Stimulated activated CD8-positive, alpha-beta memory T cell treated with anti-CD3 and anti-CD28 coated beads, Interleukin-7, amount 100 ng/mL, for 48 hours (primary cell): Measurements from ENCODE around the gene BUD31.
"Not testable (repeated sequence)": the region's sequence is repeated elsewhere in the genome, so short reads cannot be mapped to it uniquely, and the experiment has no call there.

ENCODE experiments used
- DNase-seq, 2 donors: peaks; one replicate each; pipeline ENCODE4 v3.0.0-alpha.2; 2020; ENCODE audit warnings: low read depth in 1 of 2; ENCODE audit errors: extremely low read depth in 1 of 2

Gene BUD31

DNA sequence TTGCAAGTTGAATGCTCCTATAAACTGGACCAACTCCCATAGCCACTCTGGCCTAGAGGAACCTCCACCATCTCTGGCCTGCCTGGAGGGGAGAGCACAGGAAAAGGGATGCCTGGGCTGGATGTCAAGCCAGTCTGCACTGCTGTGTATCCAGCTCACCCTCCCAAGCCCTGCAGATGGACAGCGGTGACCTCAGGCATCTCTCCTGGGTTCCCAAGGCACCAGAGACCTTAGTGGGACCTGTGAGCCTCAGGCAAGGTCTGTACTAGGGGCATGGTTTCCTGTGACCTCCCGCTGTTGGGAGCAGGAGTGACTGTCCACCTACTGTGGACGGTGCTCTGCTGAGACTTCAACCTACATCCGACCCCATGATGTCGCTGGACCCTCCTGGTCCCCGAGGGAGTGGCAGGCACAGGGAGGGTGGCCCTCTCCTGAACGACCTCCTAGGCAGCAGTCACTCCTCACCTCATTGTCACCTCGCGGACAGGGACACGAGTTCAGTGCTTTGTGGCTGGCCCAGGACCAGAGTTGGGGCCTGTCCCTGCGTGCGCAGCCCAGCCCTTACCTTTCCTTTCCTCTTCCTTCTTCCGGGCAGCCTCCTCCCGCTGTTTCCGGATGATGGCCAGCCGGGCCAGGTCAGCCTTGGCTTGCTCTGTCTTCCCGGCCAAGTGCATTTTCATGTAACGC is 11.3 kb upstream of the BUD31 start:
- DNase-seq, result no peak

DNA sequence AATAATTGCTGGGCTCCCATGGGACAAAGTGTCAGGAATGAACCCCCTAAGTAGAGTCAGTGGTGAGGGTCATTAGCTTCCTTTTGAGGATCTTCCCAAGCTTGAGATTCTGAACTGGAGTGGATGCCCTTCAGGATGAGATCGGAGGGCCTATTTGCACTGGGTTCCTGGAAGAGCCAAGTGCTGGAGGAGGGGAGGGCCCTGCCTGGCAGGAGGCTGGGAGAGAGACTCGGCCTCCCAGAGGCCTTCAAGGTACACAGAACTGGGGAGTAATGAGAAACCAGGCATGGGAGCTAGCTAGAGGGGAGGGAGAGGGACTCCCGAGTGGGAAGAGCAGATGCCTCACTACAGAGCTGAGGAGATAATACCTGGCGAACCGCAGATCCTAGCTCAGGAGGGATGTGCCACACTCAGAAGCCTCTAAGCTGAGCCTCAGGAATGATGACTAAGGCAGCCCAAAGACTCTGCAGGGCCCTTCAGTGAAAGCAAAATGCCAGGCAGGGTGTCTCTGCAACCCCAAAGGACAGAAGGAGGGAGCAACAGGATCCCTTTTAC is 9.8 kb upstream of the BUD31 start:
- no peak for DNase-seq

DNA sequence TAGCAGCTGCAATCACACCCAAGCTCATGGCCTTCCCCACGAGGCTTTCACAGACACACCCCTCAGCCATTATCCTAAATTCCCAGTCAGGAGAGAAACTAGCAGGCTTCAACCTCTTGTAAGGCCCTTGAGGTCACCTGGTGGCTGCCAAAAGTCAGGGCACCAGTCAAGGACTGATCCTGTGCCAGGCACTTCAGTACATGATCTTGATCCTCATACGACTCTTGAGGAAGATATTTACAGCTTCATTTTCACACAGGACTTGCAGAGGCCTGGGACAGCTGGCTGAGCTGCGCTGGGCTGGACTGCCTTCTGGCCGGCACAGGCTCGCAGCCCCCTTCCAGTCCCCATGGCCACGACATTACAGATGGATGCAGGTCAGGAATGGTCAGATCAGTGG is 9.2 kb upstream of the BUD31 start:
- no peak for DNase-seq

GRCh38 chr7:99402854-99403253 is 5.9 kb upstream of the BUD31 start:
- DNase-seq, result no peak

DNA sequence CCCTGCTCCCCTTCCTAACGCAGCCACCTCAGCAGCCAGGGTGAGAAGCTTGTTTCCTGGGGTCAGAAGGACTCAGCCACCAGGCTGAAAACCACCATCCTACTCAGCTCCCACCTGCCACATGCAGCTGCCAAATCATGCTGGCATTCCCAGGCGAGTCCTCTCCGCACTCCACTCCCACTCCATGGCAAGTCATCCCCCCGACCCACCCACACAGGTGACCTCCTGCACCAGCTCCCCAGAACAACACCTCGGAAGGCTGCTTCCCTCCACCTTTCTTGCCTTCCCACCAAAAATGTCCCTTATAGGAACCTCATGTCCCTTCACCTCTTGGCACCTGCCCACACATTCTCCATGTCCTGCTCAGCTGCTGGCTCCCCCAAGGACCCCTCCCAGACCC is 5.0 kb upstream of the BUD31 start:
- DNase-seq, result no peak

DNA sequence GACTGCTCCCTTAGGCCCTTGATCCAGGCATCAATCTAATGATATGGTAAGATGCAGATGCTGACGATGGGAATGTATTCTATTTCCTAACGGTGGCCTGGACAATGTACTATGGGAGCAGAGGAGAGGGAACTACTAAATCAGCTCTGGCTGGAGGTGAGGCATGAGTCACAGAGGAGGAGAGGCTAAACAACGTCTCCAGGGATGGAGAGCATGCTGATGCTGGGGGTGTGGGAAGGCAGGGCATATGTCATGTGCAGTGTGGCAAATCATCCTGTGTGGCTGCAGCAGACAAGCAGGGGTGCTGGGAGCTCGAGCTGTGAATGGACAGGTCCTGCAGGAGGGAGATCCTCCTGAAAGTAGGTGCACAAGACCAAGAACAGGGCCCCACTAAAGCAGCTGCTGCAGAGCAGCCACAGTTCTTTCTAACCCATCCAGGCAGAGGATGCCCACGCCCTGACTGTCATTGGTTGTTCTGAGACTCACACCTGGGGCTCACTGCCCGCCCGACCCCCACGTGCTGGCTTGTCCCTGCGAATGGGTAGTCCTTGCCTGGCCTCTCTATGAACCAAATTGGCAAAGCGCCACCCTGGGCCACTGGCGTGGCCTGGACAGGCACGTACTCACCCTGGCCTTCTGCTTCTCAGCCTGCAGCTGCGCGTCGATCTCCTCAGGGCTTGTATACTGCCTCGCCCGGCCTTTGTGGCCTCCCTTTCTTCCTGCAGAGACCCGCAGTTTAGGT is 4.4 kb upstream of the BUD31 start:
- no peak for DNase-seq

DNA sequence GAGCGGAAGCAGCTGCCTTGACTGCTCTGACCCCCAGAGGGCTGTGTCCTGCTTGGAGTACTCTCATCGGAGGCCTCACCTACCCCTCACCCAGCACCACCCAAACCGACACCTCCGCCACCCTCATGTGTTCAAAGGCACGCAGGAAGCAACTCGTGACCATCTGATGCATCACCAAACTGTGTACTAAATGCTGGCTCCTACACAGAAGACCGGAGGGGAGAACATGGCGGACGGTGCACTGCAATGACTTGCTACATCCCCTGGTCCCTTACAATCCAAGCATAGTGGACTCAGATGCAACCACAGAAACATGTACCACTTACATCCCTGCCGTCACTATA is 3.8 kb upstream of the BUD31 start:
- no peak for DNase-seq

DNA sequence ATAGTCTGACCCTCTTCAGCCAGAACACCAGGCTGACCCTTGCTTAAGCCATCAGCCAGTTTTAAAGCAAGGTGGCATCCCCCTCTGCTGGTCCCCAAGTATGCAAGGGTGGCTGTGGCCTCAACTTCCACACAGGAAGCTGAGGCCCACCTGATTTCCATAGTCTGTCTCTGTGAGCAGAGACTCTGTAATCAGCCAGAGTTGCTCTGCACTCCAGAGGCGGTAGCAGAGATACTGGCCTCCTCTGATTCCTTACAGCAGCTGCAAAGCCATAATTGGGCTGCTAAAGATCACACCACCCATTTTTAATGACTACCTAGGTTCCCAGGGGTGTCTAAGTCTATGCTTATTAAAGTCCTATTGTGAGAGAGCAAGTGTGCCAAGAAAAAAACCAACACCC is 2.2 kb upstream of the BUD31 start:
- no peak for DNase-seq

- no peak for DNase-seq
These were observed 844 bp upstream of the BUD31 start for GRCh38 chr7:99407872-99408378.

DNA sequence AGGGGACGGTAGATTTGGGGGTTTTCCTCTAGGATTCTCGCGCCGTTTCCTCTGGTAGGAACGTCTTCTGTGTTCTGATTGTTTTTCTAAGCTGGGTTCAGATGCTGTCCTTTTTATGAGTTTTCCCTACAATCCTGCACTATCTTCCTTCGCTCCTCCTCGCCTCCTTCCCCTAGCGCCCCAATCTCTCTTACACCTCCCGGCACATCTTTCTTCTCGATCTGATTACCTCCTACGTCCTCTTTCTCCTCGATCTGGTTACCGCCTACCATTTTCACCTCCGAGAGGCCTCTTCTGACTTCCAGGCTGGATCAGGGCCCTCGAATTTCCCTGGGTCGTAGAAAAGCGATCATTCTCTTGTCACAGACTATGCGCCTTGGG is 413 bp downstream of the BUD31 start:
- no peak for DNase-seq

GRCh38 chr7:99409806-99410205 is 1.0 kb downstream of the BUD31 start:
- no peak for DNase-seq

DNA sequence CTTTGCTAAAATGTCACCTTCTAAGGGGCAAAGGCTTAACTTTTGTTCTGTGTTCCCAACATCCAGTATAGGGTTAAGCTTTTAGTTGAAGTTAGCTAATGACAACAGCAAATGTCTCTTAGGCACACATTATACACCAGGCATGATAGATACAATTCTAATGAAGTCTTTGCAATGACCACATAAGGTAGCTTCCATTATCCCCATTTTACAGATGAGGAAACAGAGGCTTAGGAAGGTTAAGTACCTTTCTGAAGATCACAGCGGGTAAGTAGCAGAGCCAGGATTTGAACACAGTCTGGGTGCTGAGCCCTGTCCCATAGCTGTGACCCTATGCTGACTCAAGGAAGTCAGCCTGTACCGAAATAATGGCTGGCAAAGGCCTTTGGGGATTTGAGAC is 1.9 kb downstream of the BUD31 start:
- no peak for DNase-seq

DNA sequence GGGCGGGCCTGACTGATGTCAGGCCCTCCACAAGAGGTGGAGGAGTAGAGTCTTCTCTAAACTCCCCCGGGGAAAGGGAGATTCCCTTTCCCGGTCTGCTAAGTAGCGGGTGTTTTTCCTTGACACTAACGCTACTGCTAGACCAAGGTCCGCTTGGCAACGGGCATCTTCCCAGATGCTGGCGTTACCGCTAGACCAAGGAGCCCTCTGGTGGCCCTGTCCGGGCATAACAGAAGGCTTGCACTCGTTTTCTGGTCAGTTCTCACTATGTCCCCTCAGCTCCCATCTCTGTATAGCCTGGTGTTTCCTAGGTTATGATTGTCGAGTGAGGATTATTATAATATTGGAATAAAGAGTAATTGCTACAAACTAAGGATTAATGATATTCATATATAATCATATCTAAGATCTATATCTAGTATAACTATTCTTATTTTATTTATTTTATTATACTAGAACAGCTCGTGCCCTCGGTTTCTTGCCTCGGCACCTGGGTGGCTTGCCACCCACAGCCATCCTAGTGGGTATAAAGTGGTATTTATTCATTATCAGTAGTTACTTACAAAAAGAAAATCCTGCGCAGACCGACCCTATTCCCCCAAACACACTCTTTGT is 6.9 kb downstream of the BUD31 start:
- DNase-seq, result not testable (repeated sequence)

DNA sequence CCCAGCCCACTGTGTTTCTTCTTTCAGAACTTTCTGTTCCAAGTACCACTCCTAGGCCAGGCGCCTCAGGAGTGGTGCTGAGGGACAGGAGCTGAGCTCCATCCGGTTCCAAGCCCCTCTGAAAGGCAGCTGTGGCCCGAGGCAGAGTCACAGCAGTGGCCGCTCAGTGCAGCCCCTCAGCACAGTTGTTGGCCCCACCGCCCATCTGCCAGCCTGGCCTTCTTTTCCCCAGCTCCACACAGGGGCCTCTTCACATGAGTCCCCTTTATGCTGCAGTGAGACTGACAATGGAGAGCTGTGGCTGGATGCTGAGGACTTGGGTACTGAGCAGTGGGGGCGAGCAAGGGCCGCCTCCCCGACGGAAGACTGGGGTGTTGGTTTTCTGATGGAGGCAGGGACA is 9.5 kb downstream of the BUD31 start:
- no peak for DNase-seq

DNA sequence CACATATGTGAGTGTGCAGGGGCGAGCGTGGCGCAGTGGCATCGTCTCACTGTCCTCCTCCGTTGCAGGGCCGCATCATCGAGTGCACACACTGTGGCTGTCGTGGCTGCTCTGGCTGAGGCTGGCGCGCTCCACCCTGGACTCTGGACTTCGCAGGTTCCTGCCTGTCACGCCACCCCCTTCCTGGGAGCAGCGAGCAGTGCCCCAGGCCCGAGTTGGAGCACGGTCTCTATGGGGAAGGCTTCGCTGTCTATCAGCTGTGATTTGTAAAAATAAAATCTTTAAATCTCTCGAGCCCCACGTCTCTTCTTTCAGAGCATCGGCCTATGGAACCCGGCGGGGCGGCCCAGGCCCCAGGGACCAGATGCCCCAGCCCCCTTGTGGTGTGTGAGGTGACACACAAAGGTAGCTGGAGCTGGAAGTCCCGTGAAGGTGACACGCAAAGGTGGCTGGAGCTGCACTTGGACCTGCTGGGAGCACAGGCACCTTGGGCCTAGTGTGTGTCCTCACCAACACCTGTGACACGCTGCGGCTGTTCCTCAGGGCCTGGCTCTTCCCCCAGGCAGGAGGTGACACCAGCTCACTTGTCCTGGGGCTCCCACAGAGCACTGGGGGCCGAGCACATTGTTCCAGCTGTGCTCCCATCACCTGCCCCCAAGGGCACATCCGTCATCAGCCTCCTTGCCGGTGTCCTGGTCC is 10.7 kb downstream of the BUD31 start:
- DNase-seq, result no peak

DNA sequence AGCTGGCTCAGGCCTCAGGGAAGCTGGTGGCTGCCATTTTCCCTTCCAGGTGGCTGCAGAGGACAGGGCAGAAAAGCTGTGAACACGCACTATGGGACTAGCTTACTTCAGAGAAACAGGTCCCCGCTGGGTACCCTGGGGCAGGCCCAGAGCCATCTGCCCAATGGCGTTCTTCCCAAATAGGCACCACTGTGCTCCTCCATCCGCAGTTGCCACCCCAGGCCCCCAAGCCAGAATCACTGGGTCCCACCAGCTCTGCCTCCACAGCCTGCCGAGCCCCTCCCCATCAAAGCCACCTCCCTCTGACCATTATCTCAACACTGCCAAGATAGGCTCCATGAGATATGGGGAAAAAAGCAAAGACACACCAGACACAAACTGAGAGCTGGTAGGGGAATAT is 11.4 kb downstream of the BUD31 start:
- no peak for DNase-seq

DNA sequence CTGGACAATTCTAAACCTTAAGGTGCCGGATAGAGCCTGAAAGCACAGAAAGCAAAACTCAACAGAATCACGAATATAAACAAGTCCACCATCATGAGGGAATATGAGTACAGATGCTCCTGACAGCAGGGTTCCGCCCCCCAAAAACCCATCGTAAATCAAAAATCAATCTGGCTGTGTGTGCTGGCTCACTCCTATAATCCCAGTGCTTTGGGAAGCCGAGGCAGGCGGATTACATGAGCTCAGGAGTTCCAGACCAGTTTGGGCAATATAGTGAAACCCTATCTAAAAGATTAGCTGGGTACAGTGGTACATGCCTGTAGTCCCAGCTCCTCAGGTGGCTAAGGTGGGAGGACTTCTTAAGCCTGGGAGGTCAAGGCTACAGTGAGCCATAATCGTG is 12.2 kb downstream of the BUD31 start:
- DNase-seq, result no peak

- no peak for DNase-seq
These were observed 13.4 kb downstream of the BUD31 start for GRCh38 chr7:99422186-99422585.

DNA sequence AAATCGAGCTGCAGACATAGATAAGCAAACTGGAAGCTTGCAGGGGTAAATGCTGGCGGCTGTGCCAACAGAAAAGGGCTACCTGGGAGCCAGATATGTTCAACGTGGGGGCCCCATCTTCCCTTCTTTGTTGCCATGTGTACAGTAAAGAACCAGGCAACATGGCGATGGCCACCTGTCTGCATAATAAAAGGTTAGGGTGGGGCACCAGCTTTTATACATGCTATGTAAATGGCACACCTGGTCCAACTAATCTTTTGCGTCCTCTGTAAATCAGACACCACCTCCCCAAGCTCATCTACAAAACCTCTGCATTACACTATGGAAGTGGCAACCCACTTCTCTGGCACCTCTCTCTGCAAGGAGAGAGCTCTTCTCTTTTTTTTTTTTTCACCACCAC is 13.9 kb downstream of the BUD31 start:
- DNase-seq, result no peak

DNA sequence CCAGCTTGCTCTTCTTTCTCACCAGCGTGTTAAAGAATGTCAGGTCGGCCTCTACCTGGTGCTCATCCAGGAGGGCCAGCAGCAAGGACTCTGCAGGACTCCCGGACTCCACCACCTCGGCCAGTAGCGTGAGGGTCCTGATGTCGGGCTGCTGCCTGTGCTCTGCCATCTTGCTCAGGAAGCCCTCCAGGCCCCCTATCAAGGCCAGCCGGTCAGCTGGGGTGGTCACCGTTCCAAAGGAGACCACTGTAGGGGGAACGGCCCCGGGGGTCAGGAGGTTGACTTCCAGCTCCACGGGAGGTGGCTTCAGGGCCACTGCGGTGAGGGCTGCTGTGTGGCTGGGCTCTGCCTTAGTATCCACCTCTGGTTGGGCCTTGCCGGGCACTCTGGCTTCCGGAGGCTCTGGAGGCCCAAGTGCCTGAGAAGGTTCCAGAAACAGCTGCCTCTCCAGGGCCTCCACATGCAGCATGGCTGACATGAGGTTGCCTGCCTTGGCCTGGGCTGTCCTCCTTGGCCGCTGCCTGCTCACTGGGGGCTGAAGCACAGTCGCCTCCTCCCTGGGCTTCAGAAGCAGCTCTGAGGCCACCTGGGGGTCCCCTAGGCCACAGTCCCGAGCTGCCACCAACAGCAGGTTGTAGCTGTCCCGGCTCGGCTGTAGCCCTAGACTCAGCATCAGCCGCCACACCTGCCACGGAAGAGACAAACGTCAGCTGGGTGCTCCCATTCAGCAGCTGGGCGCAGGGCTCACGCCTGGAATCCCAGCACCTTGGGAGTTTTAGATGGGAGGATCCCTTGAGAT is 16.4 kb downstream of the BUD31 start:
- DNase-seq, result no peak
